Testis (tissue), 2 donors: ENCODE measurements around the gene KIAA1755.

Source experiments
- POLR2A ChIP-seq: fragments of 450-650 bp; IDR thresholded peaks from one replicate; pipeline ENCODE4 v1.6.1; 2017; ENCODE audit warnings: antibody characterized with exemption, mild to moderate bottlenecking, moderate library complexity
- TF ChIP-seq, protein P1 (sequence below), 3 experiments: fragments of 450-650 bp in 2 of 3; fragments of 200-600 bp in 1 of 3; sonication (generic) in 1 of 3; IDR thresholded peaks; one replicate each; pipeline ENCODE4 v1.5.1; 2016 to 2019; ENCODE audit warnings: antibody characterized with exemption in 3 of 3, mild to moderate bottlenecking in 2 of 3, moderate library complexity in 1 of 3

DNA sequence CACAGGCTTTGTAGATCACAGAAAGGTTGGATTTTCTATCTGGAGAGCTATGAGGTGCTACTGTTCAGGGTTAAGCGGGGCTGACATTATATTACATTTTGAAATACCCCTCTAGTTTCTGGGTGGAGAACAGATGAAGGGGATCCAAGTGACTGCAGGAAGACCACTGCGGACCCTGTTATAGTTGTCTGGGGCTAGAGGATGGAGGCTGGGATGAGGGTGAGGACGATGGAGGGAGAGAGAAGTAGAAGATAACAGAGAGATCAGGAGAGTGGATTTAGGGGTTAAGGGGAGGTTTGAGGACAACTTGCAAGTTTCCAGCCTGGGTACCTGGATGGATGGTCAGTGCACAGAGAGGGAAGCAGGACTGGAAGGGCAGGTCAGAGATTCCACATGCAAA, 52.0 kb downstream of the KIAA1755 start:
- no peak for TF ChIP-seq POLR2A
- TF ChIP-seq, protein P1, sequence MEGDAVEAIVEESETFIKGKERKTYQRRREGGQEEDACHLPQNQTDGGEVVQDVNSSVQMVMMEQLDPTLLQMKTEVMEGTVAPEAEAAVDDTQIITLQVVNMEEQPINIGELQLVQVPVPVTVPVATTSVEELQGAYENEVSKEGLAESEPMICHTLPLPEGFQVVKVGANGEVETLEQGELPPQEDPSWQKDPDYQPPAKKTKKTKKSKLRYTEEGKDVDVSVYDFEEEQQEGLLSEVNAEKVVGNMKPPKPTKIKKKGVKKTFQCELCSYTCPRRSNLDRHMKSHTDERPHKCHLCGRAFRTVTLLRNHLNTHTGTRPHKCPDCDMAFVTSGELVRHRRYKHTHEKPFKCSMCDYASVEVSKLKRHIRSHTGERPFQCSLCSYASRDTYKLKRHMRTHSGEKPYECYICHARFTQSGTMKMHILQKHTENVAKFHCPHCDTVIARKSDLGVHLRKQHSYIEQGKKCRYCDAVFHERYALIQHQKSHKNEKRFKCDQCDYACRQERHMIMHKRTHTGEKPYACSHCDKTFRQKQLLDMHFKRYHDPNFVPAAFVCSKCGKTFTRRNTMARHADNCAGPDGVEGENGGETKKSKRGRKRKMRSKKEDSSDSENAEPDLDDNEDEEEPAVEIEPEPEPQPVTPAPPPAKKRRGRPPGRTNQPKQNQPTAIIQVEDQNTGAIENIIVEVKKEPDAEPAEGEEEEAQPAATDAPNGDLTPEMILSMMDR (IDR thresholded peaks at IDR 0.05), result no peak
